Upper lobe of left lung (tissue), 6 donors: ENCODE data around the gene CDC23. TPM values are rescaled to one million over a fixed set of nuclear protein-coding genes. Genes with fewer than 3 reads are reported as not detected.
"Not testable (repeated sequence)": the region's sequence is repeated elsewhere in the genome, so short reads cannot be mapped to it uniquely, and the experiment has no call there.

Experiments
- ATAC-seq, 2 donors: fragments of 200-7000 bp; cut with Tn5 transposase; one replicate each; pipeline ENCODE4 v1.9.1; 2022; ENCODE audit warnings: mild to moderate bottlenecking in 2 of 2, moderate library complexity in 2 of 2; ENCODE audit not compliant: low FRiP score in 2 of 2
- DNase-seq, 2 donors: peaks; one replicate each; pipeline ENCODE4 v3.0.0-alpha.2; 2019 to 2020
- H3K27ac ChIP-seq, 4 donors: fragments of 200-600 bp; sonication (generic); one replicate each; pipeline ENCODE4 v1.5.1; 2016 to 2019
- H3K27me3 ChIP-seq, 4 donors: fragments of 200-600 bp; sonication (generic); one replicate each; pipeline ENCODE4 v1.5.1; 2017 to 2019
- H3K36me3 ChIP-seq, 4 donors: fragments of 200-600 bp; sonication (generic); one replicate each; pipeline ENCODE4 v1.5.1; 2016 to 2019
- H3K4me1 ChIP-seq, 4 donors: fragments of 200-600 bp; sonication (generic); one replicate each; pipeline ENCODE4 v1.5.1; 2018 to 2019
- H3K4me3 ChIP-seq, 4 donors: fragments of 200-600 bp; sonication (generic); one replicate each; pipeline ENCODE4 v1.5.1; 2017 to 2019; ENCODE audit warnings: mild to moderate bottlenecking in 2 of 4, moderate library complexity in 1 of 4
- H3K9me3 ChIP-seq, 4 donors: fragments of 200-600 bp; sonication (generic); one replicate each; pipeline ENCODE4 v1.5.1; 2018 to 2019
- EP300 ChIP-seq, 4 donors: sonication (generic); formaldehyde crosslinking; IDR thresholded peaks; one replicate each; pipeline ENCODE4 v1.5.1; 2017; ENCODE audit warnings: antibody characterized with exemption in 4 of 4, control low read depth in 2 of 4
- POLR2A ChIP-seq, 4 donors: fragments of 450-650 bp; IDR thresholded peaks; one replicate each; pipeline ENCODE4 v1.5.1; 2016 to 2017; ENCODE audit warnings: antibody characterized with exemption in 4 of 4, mild to moderate bottlenecking in 2 of 4
- POLR2AphosphoS5 ChIP-seq, 2 donors: sonication (generic); formaldehyde crosslinking; IDR thresholded peaks; one replicate each; pipeline ENCODE4 v1.5.1; 2017; ENCODE audit warnings: antibody characterized with exemption in 2 of 2
- WGBS, 2 donors: methylation state at CpG; one replicate each; pipeline ENCODE4 v1.1.5; 2017 to 2018; 5-methylcytosine and 5-hydroxymethylcytosine counted together
- total RNA-seq, 6 donors: library from RNA; depleted of rRNA in 4 of 6; stranded (reverse); fragments of >200 nt in 4 of 6; gene quantifications; one replicate each; pipeline versions ENCODE4 v1.1.0 to v1.2.1, GENCODE V29; 2016 to 2021
- TF ChIP-seq, protein P1 (sequence below), 6 experiments: fragments of 450-650 bp in 4 of 6; fragments of 200-600 bp in 2 of 6; sonication (generic) in 2 of 6; IDR thresholded peaks; one replicate each; pipeline ENCODE4 v1.5.1; 2016 to 2019; ENCODE audit warnings: antibody characterized with exemption in 6 of 6
- donor health status: DM: no; HTN: no; CAD: no; lungs with moderate emphysema.
- donor health status: DM: no; HTN: yes; CAD: no; lungs with severe emphysema.

The CDC23 gene
- total RNA-seq, 6 donors from 2014 or later, result 8.4 to 23.2 (median 17.3) TPM

GRCh38 chr5:138169124-138169523 is 44.0 kb downstream of the CDC23 start:
- no peaks in the 10 kb centered on the region for H3K4me1 ChIP-seq
- no peak overlapping the region for H3K27ac ChIP-seq
- DNase-seq (no peak), ATAC-seq (no peak)
- 90 to 97% methylated on average over 5 of the region's 5 CpGs for WGBS, 2 donors
- no peak overlapping the region for H3K4me3 ChIP-seq
- H3K36me3 ChIP-seq, result peaks cover 63 to 99% (median 89%) of the 10 kb centered on the region in 4 donors
- no peaks in the 10 kb centered on the region for H3K9me3 ChIP-seq
- no peaks in the 10 kb centered on the region for H3K27me3 ChIP-seq
- TF ChIP-seq EP300 (IDR thresholded peaks at IDR 0.05) (no peak), POLR2A (IDR thresholded peaks at IDR 0.05) (no peak), POLR2AphosphoS5 (IDR thresholded peaks at IDR 0.05) (no peak)
- TF ChIP-seq, protein P1, sequence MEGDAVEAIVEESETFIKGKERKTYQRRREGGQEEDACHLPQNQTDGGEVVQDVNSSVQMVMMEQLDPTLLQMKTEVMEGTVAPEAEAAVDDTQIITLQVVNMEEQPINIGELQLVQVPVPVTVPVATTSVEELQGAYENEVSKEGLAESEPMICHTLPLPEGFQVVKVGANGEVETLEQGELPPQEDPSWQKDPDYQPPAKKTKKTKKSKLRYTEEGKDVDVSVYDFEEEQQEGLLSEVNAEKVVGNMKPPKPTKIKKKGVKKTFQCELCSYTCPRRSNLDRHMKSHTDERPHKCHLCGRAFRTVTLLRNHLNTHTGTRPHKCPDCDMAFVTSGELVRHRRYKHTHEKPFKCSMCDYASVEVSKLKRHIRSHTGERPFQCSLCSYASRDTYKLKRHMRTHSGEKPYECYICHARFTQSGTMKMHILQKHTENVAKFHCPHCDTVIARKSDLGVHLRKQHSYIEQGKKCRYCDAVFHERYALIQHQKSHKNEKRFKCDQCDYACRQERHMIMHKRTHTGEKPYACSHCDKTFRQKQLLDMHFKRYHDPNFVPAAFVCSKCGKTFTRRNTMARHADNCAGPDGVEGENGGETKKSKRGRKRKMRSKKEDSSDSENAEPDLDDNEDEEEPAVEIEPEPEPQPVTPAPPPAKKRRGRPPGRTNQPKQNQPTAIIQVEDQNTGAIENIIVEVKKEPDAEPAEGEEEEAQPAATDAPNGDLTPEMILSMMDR (IDR thresholded peaks at IDR 0.05), result no peak

- Histone ChIP-seq H3K9me3 (no peaks in the 10 kb centered on the region), H3K36me3 (peaks cover 86 to 100% (median 100%) of the 10 kb centered on the region in 4 donors), H3K4me3 (no peak overlapping the region), H3K27ac (no peak overlapping the region), H3K4me1 (no peaks in the 10 kb centered on the region), H3K27me3 (no peaks in the 10 kb centered on the region)
- ATAC-seq (no peak), DNase-seq (no peak)
- TF ChIP-seq, protein P1 (IDR thresholded peaks at IDR 0.05), result no peak
- TF ChIP-seq EP300 (IDR thresholded peaks at IDR 0.05) (no peak), POLR2A (IDR thresholded peaks at IDR 0.05) (no peak), POLR2AphosphoS5 (IDR thresholded peaks at IDR 0.05) (no peak)
These were observed 49.4 kb downstream of the CDC23 start for GRCh38 chr5:138163721-138164120.

- Histone ChIP-seq H3K27me3 (no peaks in the 10 kb centered on the region), H3K9me3 (no peaks in the 10 kb centered on the region), H3K4me1 (no peaks in the 10 kb centered on the region), H3K27ac (no peak overlapping the region), H3K36me3 (peaks cover 83 to 99% (median 94%) of the 10 kb centered on the region in 4 donors), H3K4me3 (no peak overlapping the region)
- 88 to 90% methylated on average over 4 of the region's 4 CpGs for WGBS, 2 donors
- DNase-seq, result no peak
- TF ChIP-seq, protein P1 (IDR thresholded peaks at IDR 0.05), result no peak
- no peak for TF ChIP-seq POLR2A (IDR thresholded peaks at IDR 0.05)
- ATAC-seq, result no peak
These were observed 52.4 kb downstream of the CDC23 start for GRCh38 chr5:138160706-138161105.

DNA sequence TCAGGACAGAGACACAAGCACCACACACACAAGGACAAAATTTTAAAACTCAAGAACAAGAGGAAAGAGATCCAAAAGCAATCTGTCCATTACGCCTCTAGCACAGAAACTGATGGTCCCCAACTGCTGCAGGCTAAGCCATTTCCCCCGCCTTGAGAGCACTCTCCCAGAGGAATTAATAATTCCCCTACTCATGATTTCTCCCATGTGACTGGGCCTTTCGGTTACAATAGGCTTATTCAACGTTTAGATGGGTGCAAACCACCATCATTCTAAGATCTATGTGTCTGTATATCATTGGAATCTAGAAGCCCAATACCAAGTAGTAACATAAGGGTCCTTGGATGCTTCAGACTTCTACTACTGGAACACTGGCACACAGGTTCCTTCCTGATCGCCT is 53.5 kb downstream of the CDC23 start:
- Histone ChIP-seq H3K4me3 (no peak overlapping the region), H3K27ac (no peak overlapping the region), H3K27me3 (no peaks in the 10 kb centered on the region), H3K36me3 (peaks cover 75 to 89% (median 83%) of the 10 kb centered on the region in 4 donors), H3K4me1 (no peaks in the 10 kb centered on the region), H3K9me3 (no peaks in the 10 kb centered on the region)
- WGBS, 2 donors, result 93 to 97% methylated on average over 5 of the region's 5 CpGs
- DNase-seq (no peak), ATAC-seq (no peak)
- TF ChIP-seq POLR2A (IDR thresholded peaks at IDR 0.05) (no peak), EP300 (IDR thresholded peaks at IDR 0.05) (no peak), POLR2AphosphoS5 (IDR thresholded peaks at IDR 0.05) (no peak)
- TF ChIP-seq, protein P1 (IDR thresholded peaks at IDR 0.05), result no peak

DNA sequence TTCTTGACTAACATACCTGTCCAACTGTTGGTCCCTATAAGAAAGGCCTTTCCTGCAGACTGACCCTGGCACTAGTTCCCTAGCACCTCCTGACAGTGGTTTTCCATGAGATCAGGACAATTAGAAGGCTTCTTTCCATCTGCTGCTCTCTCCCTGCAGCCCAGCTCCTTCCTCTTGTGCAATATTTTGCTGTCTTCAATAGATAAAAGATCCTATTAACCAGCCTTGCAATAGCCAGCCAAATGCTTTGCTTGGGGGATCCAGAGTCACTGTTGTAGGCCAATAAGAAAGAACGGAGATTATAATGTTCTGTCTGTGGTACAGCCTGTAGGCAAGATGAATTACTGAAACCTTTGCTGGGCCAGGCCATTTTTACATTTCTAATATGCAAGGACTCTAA is 55.5 kb downstream of the CDC23 start:
- ATAC-seq (no peak), DNase-seq (no peak)
- Histone ChIP-seq H3K27ac (no peak overlapping the region), H3K4me1 (no peaks in the 10 kb centered on the region), H3K9me3 (no peaks in the 10 kb centered on the region), H3K27me3 (no peaks in the 10 kb centered on the region), H3K36me3 (peaks cover 56 to 69% (median 63%) of the 10 kb centered on the region in 4 donors), H3K4me3 (no peak overlapping the region)
- no peak for TF ChIP-seq POLR2A (IDR thresholded peaks at IDR 0.05)
- TF ChIP-seq, protein P1 (IDR thresholded peaks at IDR 0.05), result no peak
- TF ChIP-seq EP300 (IDR thresholded peaks at IDR 0.05), result no peak
- TF ChIP-seq POLR2AphosphoS5 (IDR thresholded peaks at IDR 0.05), result no peak
- WGBS, 2 donors, result 93 to 100% methylated on average over 1 of the region's 1 CpG

DNA sequence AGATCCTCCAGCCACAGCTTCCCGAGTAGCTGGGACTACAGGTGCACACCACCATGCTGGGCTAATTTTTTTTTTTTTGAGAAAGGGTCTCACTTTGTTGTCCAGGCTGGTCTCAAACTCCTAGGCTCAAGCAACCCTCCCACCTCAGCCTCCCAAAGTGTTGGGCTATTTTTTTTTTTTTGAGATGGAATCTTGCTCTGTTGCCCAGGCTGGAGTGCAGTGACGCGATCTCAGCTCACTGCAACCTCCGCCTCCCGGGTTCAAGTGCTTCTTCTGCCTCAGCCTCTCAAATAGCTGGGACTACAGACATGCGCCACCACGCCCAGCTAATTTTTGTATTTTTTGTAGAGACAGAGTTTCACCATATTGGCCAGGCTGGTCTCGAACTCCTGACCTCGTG is 57.1 kb downstream of the CDC23 start:
- H3K27ac ChIP-seq, ATAC-seq: not testable (repeated sequence)
- peaks cover 40 to 52% (median 46%) of the 10 kb centered on the region in 4 donors for H3K36me3 ChIP-seq

More for the DNA sequence above, 57.1 kb downstream of the CDC23 start:
- 98% methylated on average over 9 of the region's 9 CpGs for WGBS, 2 donors
- H3K4me1 ChIP-seq, H3K4me3 ChIP-seq, H3K9me3 ChIP-seq, DNase-seq, H3K27me3 ChIP-seq: not testable (repeated sequence)
